PC-9 (cell line): ENCODE results near the gene PCDH9. TPM values are rescaled to one million over a fixed set of nuclear protein-coding genes. Genes with fewer than 3 reads are reported as not detected.

Source experiments
- BruUV-seq: library from RNA; stranded (reverse); fragments of 400-500 nt; replicated peaks from 2 replicates; lab custom pipeline; 2021; lab: Mats Ljungman, UMichigan
- CTCF ChIA-PET: fragments of 300-600 bp; sonication (Branson Sonifier 250); formaldehyde crosslinking; loops from one replicate; lab custom pipeline; 2022; ENCODE audit warnings: antibody characterized with exemption; lab: Charles Lee
- POLR2A ChIA-PET: fragments of 300-600 bp; sonication (Branson Sonifier 250); formaldehyde crosslinking; loops from one replicate; lab custom pipeline; 2022; ENCODE audit warnings: antibody characterized with exemption; ENCODE audit not compliant: unreplicated experiment; lab: Charles Lee
- DNase-seq, 2 experiments: peaks; one replicate each; pipeline versions ENCODE4 v3.0.0 to v3.0.0-alpha.2; 2015 to 2022; ENCODE audit warnings: mixed read lengths in 1 of 2
- H2AFZ ChIP-seq: fragments of 200-600 bp; sonication (generic); 2 replicates; pipeline ENCODE4 v1.8.1; 2017; ENCODE audit warnings: antibody characterized with exemption
- H3F3A ChIP-seq: fragments of 200-600 bp; sonication (generic); 2 replicates; pipeline ENCODE4 v1.8.1; 2017; ENCODE audit warnings: antibody characterized with exemption, mild to moderate bottlenecking, low read depth; ENCODE audit not compliant: insufficient read depth
- H3K27ac ChIP-seq: fragments of 200-600 bp; sonication (generic); 2 replicates; pipeline ENCODE4 v1.6.1; 2016; ENCODE audit warnings: mixed run types
- H3K27me3 ChIP-seq: fragments of 200-600 bp; sonication (generic); 2 replicates; pipeline ENCODE4 v1.6.1; 2016; ENCODE audit warnings: low read depth, mixed run types; ENCODE audit not compliant: insufficient read depth
- H3K36me3 ChIP-seq: fragments of 200-600 bp; sonication (generic); 2 replicates; pipeline ENCODE4 v1.6.1; 2016; ENCODE audit warnings: low read depth, mixed run types
- H3K4me1 ChIP-seq: fragments of 200-600 bp; sonication (generic); replicated peaks from 2 replicates; pipeline ENCODE4 v1.6.1; 2016; ENCODE audit warnings: mixed run types; ENCODE audit not compliant: insufficient read depth
- H3K4me2 ChIP-seq: fragments of 200-600 bp; sonication (generic); 2 replicates; pipeline ENCODE4 v1.6.1; 2017; ENCODE audit warnings: mixed run types
- H3K4me3 ChIP-seq: fragments of 200-600 bp; sonication (generic); 2 replicates; pipeline ENCODE4 v1.6.1; 2016; ENCODE audit warnings: mixed run types
- H3K79me2 ChIP-seq: fragments of 200-600 bp; sonication (generic); 2 replicates; pipeline ENCODE4 v1.6.1; 2017; ENCODE audit warnings: low read depth, mixed run types
- H3K9me2 ChIP-seq: fragments of 200-600 bp; sonication (generic); 2 replicates; pipeline ENCODE4 v1.8.1; 2017; ENCODE audit warnings: mild to moderate bottlenecking; ENCODE audit not compliant: insufficient read depth
- H3K9me3 ChIP-seq: fragments of 200-600 bp; sonication (generic); 2 replicates; pipeline ENCODE4 v1.8.1; 2016; ENCODE audit warnings: low read depth; ENCODE audit not compliant: insufficient read depth
- H4K20me1 ChIP-seq: fragments of 200-600 bp; sonication (generic); 2 replicates; pipeline ENCODE4 v1.8.1; 2017; ENCODE audit not compliant: insufficient read depth
- CTCF ChIP-seq: fragments of 200-600 bp; sonication (generic); conservative IDR thresholded peaks from 2 replicates; pipeline ENCODE4 v1.6.1; 2017; ENCODE audit warnings: mixed run types, antibody characterized with exemption, mild to moderate bottlenecking, moderate library complexity
- EZH2 ChIP-seq: fragments of 200-600 bp; sonication (generic); IDR thresholded peaks from 2 replicates; pipeline ENCODE4 v1.8.0; 2017; ENCODE audit warnings: antibody characterized with exemption, low read depth
- intact Hi-C: fragments of 100-400 bp; cut with micrococcal nuclease; formaldehyde crosslinking; loops from one replicate; pipeline ENCODE4 v1.10.0; 2022; ENCODE audit not compliant: unreplicated experiment
- total RNA-seq: library from RNA; stranded (reverse); gene quantifications from 2 replicates; pipeline ENCODE4 v1.2.3, GENCODE V29; 2021

PCDH9 gene
- total RNA-seq, 1 experiment from 2014 or later, result 0.37 TPM

- Histone ChIP-seq H3K9me2 (no peaks in the 10 kb centered on the region), H3F3A (no peaks in the 10 kb centered on the region), H3K36me3 (no peaks in the 10 kb centered on the region), H3K27ac (no peak overlapping the region), H3K79me2 (no peaks in the 10 kb centered on the region), H3K4me1 (no peaks in the 10 kb centered on the region), H3K27me3 (no peaks in the 10 kb centered on the region), H2AFZ (no peak overlapping the region), H3K4me2 (no peak overlapping the region), H4K20me1 (no peaks in the 10 kb centered on the region), H3K9me3 (no peaks in the 10 kb centered on the region), H3K4me3 (no peak overlapping the region)
- CTCF ChIA-PET, result no interaction called here
- DNase-seq, result no peak
- intact Hi-C loops, result no loop called here
- TF ChIP-seq CTCF, result no peak
- POLR2A ChIA-PET, result no interaction called here
- BruUV-seq, result no TSS peak
Observed at GRCh38 chr13:66693656-66694055, 536.5 kb downstream of the PCDH9 start.

GRCh38 chr13:66691149-66691548, 539.0 kb downstream of the PCDH9 start:
- intact Hi-C loops, result no loop called here
- POLR2A ChIA-PET, result no interaction called here
- no peak overlapping the region for H3K4me3 ChIP-seq

GRCh38 chr13:66689628-66690027, 540.5 kb downstream of the PCDH9 start:
- no peak for TF ChIP-seq EZH2
- no peak for TF ChIP-seq CTCF
- CTCF ChIA-PET, result no interaction called here

More at GRCh38 chr13:66691149-66691548, 539.0 kb downstream of the PCDH9 start:
- TF ChIP-seq CTCF (no peak), EZH2 (no peak)
- Histone ChIP-seq H3K9me3 (no peaks in the 10 kb centered on the region), H3K79me2 (no peaks in the 10 kb centered on the region), H3K27me3 (no peaks in the 10 kb centered on the region), H3K36me3 (no peaks in the 10 kb centered on the region), H3K27ac (no peak overlapping the region), H3F3A (no peaks in the 10 kb centered on the region), H3K9me2 (no peaks in the 10 kb centered on the region), H2AFZ (no peak overlapping the region), H3K4me1 (no peaks in the 10 kb centered on the region), H4K20me1 (no peaks in the 10 kb centered on the region), H3K4me2 (no peak overlapping the region)
- CTCF ChIA-PET, result no interaction called here
- BruUV-seq, result no TSS peak
- DNase-seq, result no peak

More at GRCh38 chr13:66689628-66690027, 540.5 kb downstream of the PCDH9 start:
- Histone ChIP-seq H3K27ac (no peak overlapping the region), H3K4me1 (no peaks in the 10 kb centered on the region), H2AFZ (no peak overlapping the region), H3F3A (no peaks in the 10 kb centered on the region), H3K9me3 (no peaks in the 10 kb centered on the region), H4K20me1 (no peaks in the 10 kb centered on the region), H3K9me2 (no peaks in the 10 kb centered on the region), H3K36me3 (no peaks in the 10 kb centered on the region), H3K4me2 (no peak overlapping the region), H3K79me2 (no peaks in the 10 kb centered on the region), H3K27me3 (no peaks in the 10 kb centered on the region), H3K4me3 (no peak overlapping the region)
- intact Hi-C loops, result loop anchor here (5.0 kb wide), 1 partner anchor 548 kb away; no protein-coding TSS in a partner anchor
- DNase-seq, result no peak
- BruUV-seq, result no TSS peak
- POLR2A ChIA-PET, result no interaction called here
